ENCODE results near the gene TCP10L.

Gene TCP10L

GRCh38 chr21:32523988-32524719 lies 61.2 kb downstream of the TCP10L start:
- H3K9me3 ChIP-seq (ENCODE audit: insufficient read depth, low read length), result no peaks in the 10 kb centered on the region
- H3K27me3 ChIP-seq (ENCODE audit: insufficient read depth, insufficient read length), result no peaks in the 10 kb centered on the region
- no peak overlapping the region for H3K9ac ChIP-seq (ENCODE audit: insufficient read length, low read depth)
- no peak overlapping the region for H3K4me3 ChIP-seq (ENCODE audit: insufficient read length, low read depth)
- peak; percentile 60 for DNase-seq (ENCODE audit: low read depth, low spot score)
- no peak for TF ChIP-seq SUZ12 (IDR thresholded peaks at IDR 0.05; ENCODE audit: extremely low read depth, insufficient read depth, insufficient read length)
- TF ChIP-seq YY1 (IDR thresholded peaks at IDR 0.05; ENCODE audit: insufficient read depth, insufficient read length), result no peak
- TF ChIP-seq ZNF274 (IDR thresholded peaks at IDR 0.05; ENCODE audit: low read depth, low read length), result no peak
- H3K36me3 ChIP-seq (ENCODE audit: insufficient read depth, insufficient read length, low read length), result no peaks in the 10 kb centered on the region
- peaks cover 16% of the 10 kb centered on the region for H3K4me1 ChIP-seq (ENCODE audit: insufficient read depth, insufficient read length)

Measured in NT2/D1 (cell line).